ENCODE measurements around the gene SLC22A17. TPM values are rescaled to one million over a fixed set of nuclear protein-coding genes. Genes with fewer than 3 reads are reported as not detected.

The SLC22A17 gene
- total and polyA plus RNA-seq, 11 donors = 7.2 to 14.9 (median 9.8) TPM

DNA sequence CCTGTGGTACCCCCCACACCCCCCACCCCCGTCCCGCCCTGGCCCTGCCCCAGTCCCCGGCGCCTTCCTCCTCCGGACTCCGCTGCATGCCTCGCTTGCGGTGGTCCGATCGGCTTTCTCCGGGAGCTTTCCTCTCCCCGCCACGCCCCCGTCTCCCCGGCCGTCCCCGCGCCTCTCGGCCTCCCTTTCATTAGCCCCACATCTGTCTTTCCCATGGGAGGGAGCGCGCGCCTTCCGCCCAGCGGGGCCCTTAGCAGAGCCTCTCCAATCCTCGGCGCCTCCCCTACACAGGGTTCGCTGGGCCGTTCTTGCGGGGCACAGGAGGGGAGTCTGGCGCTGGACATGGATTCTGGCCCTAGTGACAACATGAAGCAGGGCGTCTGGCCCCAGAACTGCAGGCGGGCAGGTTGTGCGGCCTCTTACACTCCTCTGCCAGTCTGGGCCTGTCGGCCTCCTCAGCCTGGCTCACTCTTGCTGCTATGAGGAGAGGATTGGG is 13.8 kb upstream of the SLC22A17 start:
- 11 to 21% (median 19%) methylated on average over 28 to 34 of the region's 34 CpGs for WGBS, 4 donors
- no peak for TF ChIP-seq POLR2A (IDR thresholded peaks at IDR 0.05)
- TF ChIP-seq, protein P1, sequence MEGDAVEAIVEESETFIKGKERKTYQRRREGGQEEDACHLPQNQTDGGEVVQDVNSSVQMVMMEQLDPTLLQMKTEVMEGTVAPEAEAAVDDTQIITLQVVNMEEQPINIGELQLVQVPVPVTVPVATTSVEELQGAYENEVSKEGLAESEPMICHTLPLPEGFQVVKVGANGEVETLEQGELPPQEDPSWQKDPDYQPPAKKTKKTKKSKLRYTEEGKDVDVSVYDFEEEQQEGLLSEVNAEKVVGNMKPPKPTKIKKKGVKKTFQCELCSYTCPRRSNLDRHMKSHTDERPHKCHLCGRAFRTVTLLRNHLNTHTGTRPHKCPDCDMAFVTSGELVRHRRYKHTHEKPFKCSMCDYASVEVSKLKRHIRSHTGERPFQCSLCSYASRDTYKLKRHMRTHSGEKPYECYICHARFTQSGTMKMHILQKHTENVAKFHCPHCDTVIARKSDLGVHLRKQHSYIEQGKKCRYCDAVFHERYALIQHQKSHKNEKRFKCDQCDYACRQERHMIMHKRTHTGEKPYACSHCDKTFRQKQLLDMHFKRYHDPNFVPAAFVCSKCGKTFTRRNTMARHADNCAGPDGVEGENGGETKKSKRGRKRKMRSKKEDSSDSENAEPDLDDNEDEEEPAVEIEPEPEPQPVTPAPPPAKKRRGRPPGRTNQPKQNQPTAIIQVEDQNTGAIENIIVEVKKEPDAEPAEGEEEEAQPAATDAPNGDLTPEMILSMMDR (IDR thresholded peaks at IDR 0.05) = no peak
- peaks cover 0 to 41% (median 0%) of the 10 kb centered on the region in 9 donors for H3K27me3 ChIP-seq
- H3K4me3 ChIP-seq = peak overlapping the region; percentile 33 to 69 (median 56)
- ATAC-seq (peak; percentile 27 to 63 (median 42)), DNase-seq (peak; percentile 71 to 86 (median 76))
- H3K4me1 ChIP-seq = peaks cover 0 to 27% (median 6%) of the 10 kb centered on the region in 12 donors
- peak overlapping the region; percentile 35 to 96 (median 84) for H3K27ac ChIP-seq
- H3K9me3 ChIP-seq = no peaks in the 10 kb centered on the region
- no peaks in the 10 kb centered on the region for H3K36me3 ChIP-seq
- intact Hi-C loops (cut with DNase I) = no loop called here

DNA sequence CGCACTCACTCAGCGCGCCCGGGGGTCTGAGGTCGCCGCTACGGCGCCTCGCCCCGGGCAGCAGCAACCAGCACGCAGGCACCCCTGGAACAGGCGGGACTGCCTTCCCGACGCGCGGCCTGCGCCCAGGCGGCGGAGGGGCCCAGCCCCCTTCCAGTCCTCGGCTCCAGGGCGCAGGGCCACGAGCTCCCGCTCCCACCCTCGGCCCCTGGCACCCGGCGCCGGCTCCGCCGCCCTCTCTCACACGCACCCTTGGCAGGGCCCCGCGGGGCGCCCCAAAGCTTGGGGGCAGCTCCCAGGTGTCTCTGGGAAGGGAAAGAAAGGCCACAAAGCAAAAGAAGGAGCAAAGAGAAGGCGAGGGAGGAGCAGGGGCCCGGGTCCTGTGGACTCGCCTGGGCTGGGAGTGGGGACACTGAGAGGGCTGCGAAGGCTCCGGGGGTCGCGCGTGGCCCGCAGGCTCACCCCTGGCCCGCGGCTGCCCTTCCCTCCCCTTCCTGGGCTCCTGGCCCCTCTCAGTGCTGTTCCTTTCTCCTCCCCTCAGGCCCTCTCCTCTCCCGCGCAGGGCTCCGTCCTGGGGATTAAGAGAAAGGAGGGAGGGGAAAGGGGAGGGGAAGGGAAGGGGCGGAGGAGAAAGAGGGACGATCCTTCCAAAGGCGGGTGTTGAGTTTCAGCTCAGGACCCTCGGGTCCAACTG is 13.2 kb upstream of the SLC22A17 start:
- DNase-seq (peak in 4 of 5 donors; percentile 53 to 73 (median 64)), ATAC-seq (peak; percentile 45 to 75 (median 62))
- Histone ChIP-seq H3K27ac (peak overlapping the region; percentile 62 to 96 (median 84)), H3K4me3 (peak overlapping the region; percentile 33 to 69 (median 56)), H3K27me3 (peaks cover 0 to 41% (median 0%) of the 10 kb centered on the region in 9 donors), H3K9me3 (no peaks in the 10 kb centered on the region), H3K4me1 (peaks cover 0 to 27% (median 6%) of the 10 kb centered on the region in 12 donors), H3K36me3 (no peaks in the 10 kb centered on the region)
- intact Hi-C loops (cut with DNase I) = no loop called here
- TF ChIP-seq, protein P1 (IDR thresholded peaks at IDR 0.05) = no peak
- TF ChIP-seq POLR2A (IDR thresholded peaks at IDR 0.05) = peak in 1 of 2 donors; percentile 48
- 2 to 7% (median 3%) methylated on average over 37 to 51 of the region's 51 CpGs for WGBS, 4 donors

DNA sequence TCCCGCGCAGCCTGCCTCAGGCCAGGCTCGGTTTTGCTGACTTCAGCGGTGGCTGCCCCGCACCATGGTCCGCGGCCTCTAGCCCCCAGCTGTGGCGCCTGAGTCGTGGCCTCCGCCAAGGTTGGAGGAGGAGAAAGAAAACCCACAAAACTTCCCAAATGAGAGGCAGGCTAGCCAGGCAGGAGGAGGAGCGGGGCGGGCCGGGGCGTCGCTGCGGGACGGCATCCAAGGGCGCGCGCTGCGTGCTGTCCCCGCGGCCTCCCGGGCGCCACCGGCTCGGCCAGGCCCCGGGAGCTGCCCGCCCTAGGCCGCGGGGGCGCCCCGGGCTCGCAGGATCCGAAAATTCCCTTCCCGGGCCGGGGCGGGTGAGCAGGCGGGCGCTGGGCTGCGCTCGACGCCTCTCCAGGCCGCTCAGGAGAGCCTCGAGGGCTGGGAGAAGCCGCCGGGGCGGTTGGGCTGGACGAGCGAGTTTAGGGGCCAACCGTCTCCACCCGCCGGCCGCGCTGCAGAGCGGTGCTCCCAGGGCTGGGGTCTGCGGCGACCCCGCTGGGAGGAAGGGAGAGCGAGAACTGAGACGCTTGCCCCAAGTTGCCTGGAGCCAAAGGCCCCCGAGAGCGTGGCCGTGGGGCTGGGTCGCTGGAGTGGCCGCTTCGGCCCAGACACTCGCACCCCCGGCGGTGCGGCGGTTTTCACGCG is 12.5 kb upstream of the SLC22A17 start, which contains the start of gene EFS:
EFS (minus strand) TSS at position 137 of the 696 bp plus-strand sequence. CDS start 147 bp downstream, outside the sequence.
- intact Hi-C loops (cut with DNase I) = no loop called here
- DNase-seq (peak; percentile 16 to 68 (median 59)), ATAC-seq (peak in 3 of 4 donors; percentile 43 to 57 (median 48))
- no peak for TF ChIP-seq POLR2A (IDR thresholded peaks at IDR 0.05)
- TF ChIP-seq, protein P1 (IDR thresholded peaks at IDR 0.05) = no peak
- Histone ChIP-seq H3K27ac (peak within 1 kb of the TSS; percentile 62 to 96 (median 84)), H3K4me1 (peaks cover 0 to 32% (median 6%) of the 10 kb centered on the region in 12 donors), H3K27me3 (peaks cover 0 to 41% (median 0%) of the 10 kb centered on the region in 9 donors), H3K4me3 (peak within 1 kb of the TSS; percentile 33 to 69 (median 56)), H3K36me3 (peaks cover 0 to 1% (median 0%) of the 10 kb centered on the region in 9 donors), H3K9me3 (no peaks in the 10 kb centered on the region)
- 14 to 27% (median 18%) methylated on average over 16 to 74 of the region's 74 CpGs for WGBS, 4 donors

All from heart left ventricle (tissue), 16 donors.